H9 (cell line): ENCODE results near the gene DALRD3. TPM values are rescaled to one million over a fixed set of nuclear protein-coding genes. Genes with fewer than 3 reads are reported as not detected.

ENCODE experiments used
- DNase-seq: peaks from one replicate; pipeline ENCODE4 v3.0.0-alpha.2; 2017
- H2AFZ ChIP-seq: one replicate; pipeline ENCODE4 v1.6.1; 2013; ENCODE audit warnings: mild to moderate bottlenecking, low read length, control low read depth, moderate library complexity
- H2AK5ac ChIP-seq: 2 replicates; pipeline ENCODE4 v1.6.1; 2013; ENCODE audit warnings: low read length, control low read depth, mixed read lengths; ENCODE audit not compliant: insufficient read length
- H2BK120ac ChIP-seq: one replicate; pipeline ENCODE4 v1.6.1; 2013; ENCODE audit warnings: low read depth, mild to moderate bottlenecking, low read length, control low read depth, inconsistent platforms; ENCODE audit not compliant: poor library complexity, severe bottlenecking
- H2BK12ac ChIP-seq: 2 replicates; pipeline ENCODE4 v1.6.1; 2013; ENCODE audit warnings: low read length, control low read depth, mixed read lengths, low read depth; ENCODE audit not compliant: insufficient read length
- H2BK15ac ChIP-seq: 2 replicates; pipeline ENCODE4 v1.6.1; 2013; ENCODE audit warnings: low read depth, low read length, control low read depth
- H2BK20ac ChIP-seq: one replicate; pipeline ENCODE4 v1.6.1; 2013; ENCODE audit warnings: low read depth, mild to moderate bottlenecking, low read length, control low read depth, inconsistent platforms; ENCODE audit not compliant: poor library complexity, severe bottlenecking
- H2BK5ac ChIP-seq: 2 replicates; pipeline ENCODE4 v1.6.1; 2013; ENCODE audit warnings: low read length, control low read depth, mixed read lengths; ENCODE audit not compliant: insufficient read length
- H3K14ac ChIP-seq: 2 replicates; pipeline ENCODE4 v1.6.1; 2013; ENCODE audit warnings: low read length, control low read depth; ENCODE audit not compliant: insufficient read depth
- H3K18ac ChIP-seq: 2 replicates; pipeline ENCODE4 v1.6.1; 2013; ENCODE audit warnings: low read depth, mild to moderate bottlenecking, mixed read lengths, low read length, control low read depth; ENCODE audit not compliant: insufficient read length
- H3K23ac ChIP-seq: 2 replicates; pipeline ENCODE4 v1.6.1; 2013; ENCODE audit warnings: low read length, control low read depth, mixed read lengths, low read depth; ENCODE audit not compliant: insufficient read length
- H3K23me2 ChIP-seq: 2 replicates; pipeline ENCODE4 v1.6.1; 2013; ENCODE audit warnings: low read depth, mild to moderate bottlenecking, mixed read lengths, low read length, control low read depth; ENCODE audit not compliant: insufficient read length, poor library complexity, severe bottlenecking
- H3K27ac ChIP-seq: 2 replicates; pipeline ENCODE4 v1.5.1; 2013; ENCODE audit warnings: low read length, control low read depth, mixed read lengths, low read depth; ENCODE audit not compliant: insufficient read length
- H3K27me3 ChIP-seq: 2 replicates; pipeline ENCODE4 v1.6.1; 2013; ENCODE audit warnings: low read length, control low read depth, inconsistent platforms; ENCODE audit not compliant: insufficient read depth
- H3K4ac ChIP-seq: 2 replicates; pipeline ENCODE4 v1.6.1; 2013; ENCODE audit warnings: low read depth, mild to moderate bottlenecking, control low read depth, inconsistent platforms, low read length, moderate library complexity
- H3K4me1 ChIP-seq: 2 replicates; pipeline ENCODE4 v1.6.1; 2013; ENCODE audit warnings: low read length, control low read depth, inconsistent platforms; ENCODE audit not compliant: insufficient read depth
- H3K4me2 ChIP-seq: 2 replicates; pipeline ENCODE4 v1.6.1; 2013; ENCODE audit warnings: low read length, control low read depth, mixed read lengths; ENCODE audit not compliant: insufficient read length, insufficient read depth
- H3K56ac ChIP-seq: 2 replicates; pipeline ENCODE4 v1.6.1; 2013; ENCODE audit warnings: low read depth, mild to moderate bottlenecking, mixed read lengths, low read length, control low read depth; ENCODE audit not compliant: insufficient read length
- H3K79me1 ChIP-seq: 2 replicates; pipeline ENCODE4 v1.6.1; 2013; ENCODE audit warnings: low read depth, mild to moderate bottlenecking, moderate library complexity, low read length, control low read depth, inconsistent platforms; ENCODE audit not compliant: insufficient read depth, poor library complexity, severe bottlenecking
- H3K79me2 ChIP-seq: 2 replicates; pipeline ENCODE4 v1.6.1; 2013; ENCODE audit warnings: low read length, control low read depth, inconsistent platforms; ENCODE audit not compliant: insufficient read depth
- H3K9ac ChIP-seq: 2 replicates; pipeline ENCODE4 v1.6.1; 2013; ENCODE audit warnings: low read length, control low read depth, mixed read lengths; ENCODE audit not compliant: insufficient read length; ENCODE audit errors: extremely low read depth
- H3K9me3 ChIP-seq: one replicate; pipeline ENCODE4 v1.6.1; 2013; ENCODE audit warnings: low read depth, low read length, inconsistent platforms; ENCODE audit not compliant: control insufficient read depth
- H3T11ph ChIP-seq: one replicate; pipeline ENCODE4 v1.6.1; 2013; ENCODE audit warnings: mild to moderate bottlenecking, low read length, control low read depth, inconsistent platforms
- H4K20me1 ChIP-seq: one replicate; pipeline ENCODE4 v1.6.1; 2013; ENCODE audit not compliant: control insufficient read depth, insufficient read length, insufficient read depth
- H4K5ac ChIP-seq: 2 replicates; pipeline ENCODE4 v1.6.1; 2013; ENCODE audit warnings: low read depth, mild to moderate bottlenecking, mixed read lengths, low read length, control low read depth; ENCODE audit not compliant: insufficient read length
- H4K8ac ChIP-seq: replicated peaks from 2 replicates; pipeline ENCODE4 v1.6.1; 2013; ENCODE audit warnings: low read length, control low read depth, mixed read lengths, low read depth; ENCODE audit not compliant: insufficient read length
- H4K91ac ChIP-seq: 2 replicates; pipeline ENCODE4 v1.6.1; 2013; ENCODE audit warnings: low read depth, mild to moderate bottlenecking, moderate library complexity, mixed read lengths, low read length, control low read depth; ENCODE audit not compliant: insufficient read length
- H3K27ac Mint-ChIP-seq, 3 experiments: 2 replicates in 2 of 3; 3 replicates in 1 of 3; pipeline ENCODE4 v1.8.0; 2020 to 2021; ENCODE audit warnings: mixed read lengths in 3 of 3, mild to moderate bottlenecking in 1 of 3, moderate library complexity in 1 of 3
- H3K27me3 Mint-ChIP-seq: 2 replicates; pipeline ENCODE4 v1.8.0; 2021; ENCODE audit warnings: low read depth, mild to moderate bottlenecking, moderate library complexity, mixed read lengths
- H3K36me3 Mint-ChIP-seq, 3 experiments: 2 replicates in 2 of 3; 3 replicates in 1 of 3; pipeline ENCODE4 v1.8.0; 2020 to 2021; ENCODE audit warnings: low read depth in 3 of 3, mixed read lengths in 3 of 3; ENCODE audit not compliant: insufficient read depth in 1 of 3
- H3K4me1 Mint-ChIP-seq, 2 experiments: 2 replicates each; pipeline ENCODE4 v1.8.0; 2020; ENCODE audit warnings: mixed read lengths in 2 of 2
- H3K4me3 Mint-ChIP-seq, 2 experiments: 2 replicates in 1 of 2; 3 replicates in 1 of 2; pipeline ENCODE4 v1.8.0; 2020 to 2021; ENCODE audit warnings: mild to moderate bottlenecking in 2 of 2, mixed read lengths in 2 of 2, moderate library complexity in 1 of 2
- H3K9me3 Mint-ChIP-seq, 2 experiments: 2 replicates in 1 of 2; 3 replicates in 1 of 2; pipeline ENCODE4 v1.8.0; 2020; ENCODE audit warnings: mild to moderate bottlenecking in 2 of 2, mixed read lengths in 2 of 2, moderate library complexity in 1 of 2
- CTCF ChIP-seq: fragments of 200-600 bp; sonication (generic); conservative IDR thresholded peaks from 3 replicates; pipeline ENCODE4 v1.8.0; 2021; ENCODE audit warnings: antibody characterized with exemption, mild to moderate bottlenecking
- WGBS: extraction: QIAGEN DNeasy Blood & Tissue Kit; methylation state at CpG from one replicate; pipeline ENCODE4 v1.1.7; 2013; ENCODE audit warnings: missing lambda C conversion rate, low lambda C conversion rate, mixed read lengths; ENCODE audit not compliant: insufficient read length; ENCODE audit errors: extremely low coverage; 5-methylcytosine and 5-hydroxymethylcytosine counted together
- total RNA-seq: library from RNA; stranded (reverse); gene quantifications from 2 replicates; pipeline ENCODE4 v1.2.1, GENCODE V29; 2021

The DALRD3 gene
- total RNA-seq, 1 experiment from 2014 or later, result 32.3 TPM

- H2BK20ac ChIP-seq, result no peak overlapping the region
- no peak overlapping the region for H2BK120ac ChIP-seq
- no peaks in the 10 kb centered on the region; the same call in 1 of the 2 replicates for H3K4me1 ChIP-seq
- Mint-ChIP-seq H3K4me1 (peaks cover 13 to 20% of the 10 kb centered on the region in 2 experiments), H3K36me3 (peaks cover 56 to 91% (median 75%) of the 10 kb centered on the region in 3 experiments), H3K27ac (peak overlapping the region in 1 of 3 experiments; percentile 48; a peak in 1 of 7 replicates), H3K4me3 (peak overlapping the region in 1 of 2 experiments; percentile 61; a peak in 1 of 5 replicates), H3K27me3 (no peaks in the 10 kb centered on the region; the same call in none of the 2 replicates), H3K9me3 (no peaks in the 10 kb centered on the region)
- no peak overlapping the region for H3K9ac ChIP-seq
- no peak overlapping the region for H2AK5ac ChIP-seq
- no peak for TF ChIP-seq CTCF
- peaks cover 7% of the 10 kb centered on the region for H4K20me1 ChIP-seq
- no peak overlapping the region for H3K14ac ChIP-seq
- no peak overlapping the region for H4K5ac ChIP-seq
- H3K27ac ChIP-seq, result no peak overlapping the region
- no peak overlapping the region for H2BK15ac ChIP-seq
- H3K79me2 ChIP-seq, result no peaks in the 10 kb centered on the region
- no peak overlapping the region for H3T11ph ChIP-seq
- H3K23me2 ChIP-seq, result peaks cover 3% of the 10 kb centered on the region
- no peak overlapping the region for H4K8ac ChIP-seq
- H3K56ac ChIP-seq, result no peak overlapping the region
- no peak overlapping the region for H4K91ac ChIP-seq
- DNase-seq, result no peak
- H3K23ac ChIP-seq, result no peak overlapping the region
- WGBS, result no CpG with 5 or more reads among the region's 6 CpGs
- no peak overlapping the region for H3K4me2 ChIP-seq
- no peak overlapping the region for H2AFZ ChIP-seq
- no peak overlapping the region for H2BK12ac ChIP-seq
- H3K79me1 ChIP-seq, result no peaks in the 10 kb centered on the region
- H3K27me3 ChIP-seq, result no peaks in the 10 kb centered on the region
- H3K18ac ChIP-seq, result no peak overlapping the region
- no peak overlapping the region for H3K4ac ChIP-seq
- no peaks in the 10 kb centered on the region for H3K9me3 ChIP-seq
- H2BK5ac ChIP-seq, result no peak overlapping the region
Observed at GRCh38 chr3:49030321-49030720, 11.9 kb upstream of the DALRD3 start.
